NCI-H446 (cell line): ENCODE data around the gene FAM110A.
"Not testable (repeated sequence)": the region's sequence is repeated elsewhere in the genome, so short reads cannot be mapped to it uniquely, and the experiment has no call there.

Experiments
- DNase-seq, 2 experiments: peaks; one replicate each; lab custom pipeline; 2025; lab: John Stamatoyannopoulos, UW

FAM110A gene

DNA sequence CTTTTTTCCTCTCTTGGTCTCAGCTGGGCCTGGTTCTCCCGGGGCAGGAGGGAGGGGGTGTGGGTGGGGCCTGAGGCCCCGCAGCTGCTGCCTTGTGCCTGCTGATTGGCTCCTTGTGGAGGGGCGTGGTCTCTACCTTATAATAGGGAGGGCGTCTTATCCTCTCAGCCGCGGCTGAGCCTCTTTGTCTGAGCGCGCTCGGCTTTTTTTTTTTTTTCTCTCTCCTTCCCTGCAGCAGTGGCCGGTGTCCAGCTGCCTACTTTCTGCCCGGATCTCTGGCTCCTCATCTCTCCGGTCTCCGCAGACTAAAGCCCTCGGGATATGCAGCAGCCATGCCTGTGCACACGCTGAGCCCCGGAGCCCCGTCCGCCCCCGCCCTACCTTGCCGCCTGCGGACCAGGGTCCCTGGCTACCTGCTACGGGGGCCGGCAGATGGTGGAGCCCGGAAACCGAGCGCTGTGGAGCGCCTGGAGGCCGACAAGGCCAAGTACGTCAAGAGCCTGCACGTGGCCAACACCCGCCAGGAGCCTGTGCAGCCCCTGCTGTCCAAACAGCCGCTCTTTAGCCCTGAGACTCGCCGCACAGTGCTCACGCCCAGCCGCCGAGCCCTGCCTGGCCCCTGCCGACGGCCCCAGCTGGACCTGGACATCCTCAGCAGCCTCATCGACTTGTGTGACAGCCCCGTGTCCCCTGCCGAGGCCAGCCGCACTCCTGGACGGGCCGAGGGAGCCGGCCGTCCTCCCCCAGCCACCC, 11.1 kb downstream of the FAM110A start:
- peak; percentile 23 to 77 for DNase-seq

DNA sequence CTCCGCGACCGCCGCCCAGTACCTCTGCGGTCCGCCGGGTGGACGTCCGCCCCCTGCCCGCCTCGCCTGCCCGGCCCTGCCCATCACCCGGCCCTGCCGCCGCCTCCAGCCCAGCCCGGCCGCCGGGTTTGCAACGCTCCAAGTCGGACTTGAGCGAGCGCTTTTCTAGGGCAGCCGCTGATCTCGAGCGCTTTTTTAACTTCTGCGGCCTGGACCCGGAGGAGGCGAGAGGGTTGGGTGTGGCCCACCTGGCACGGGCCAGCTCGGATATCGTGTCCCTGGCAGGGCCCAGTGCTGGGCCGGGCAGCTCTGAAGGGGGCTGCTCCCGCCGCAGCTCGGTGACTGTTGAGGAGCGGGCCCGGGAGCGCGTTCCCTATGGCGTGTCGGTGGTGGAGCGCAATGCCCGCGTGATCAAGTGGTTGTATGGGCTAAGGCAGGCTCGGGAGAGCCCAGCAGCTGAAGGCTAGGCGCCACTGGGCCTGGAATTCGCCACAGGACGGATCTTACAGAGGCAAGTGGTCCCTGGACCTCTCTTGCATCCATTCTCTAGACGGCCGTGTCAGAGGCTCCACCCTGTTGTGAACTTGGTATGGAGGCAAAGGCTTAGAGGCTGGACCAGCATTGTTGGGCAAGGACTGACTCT, 11.8 kb downstream of the FAM110A start:
- DNase-seq: no peak

DNA sequence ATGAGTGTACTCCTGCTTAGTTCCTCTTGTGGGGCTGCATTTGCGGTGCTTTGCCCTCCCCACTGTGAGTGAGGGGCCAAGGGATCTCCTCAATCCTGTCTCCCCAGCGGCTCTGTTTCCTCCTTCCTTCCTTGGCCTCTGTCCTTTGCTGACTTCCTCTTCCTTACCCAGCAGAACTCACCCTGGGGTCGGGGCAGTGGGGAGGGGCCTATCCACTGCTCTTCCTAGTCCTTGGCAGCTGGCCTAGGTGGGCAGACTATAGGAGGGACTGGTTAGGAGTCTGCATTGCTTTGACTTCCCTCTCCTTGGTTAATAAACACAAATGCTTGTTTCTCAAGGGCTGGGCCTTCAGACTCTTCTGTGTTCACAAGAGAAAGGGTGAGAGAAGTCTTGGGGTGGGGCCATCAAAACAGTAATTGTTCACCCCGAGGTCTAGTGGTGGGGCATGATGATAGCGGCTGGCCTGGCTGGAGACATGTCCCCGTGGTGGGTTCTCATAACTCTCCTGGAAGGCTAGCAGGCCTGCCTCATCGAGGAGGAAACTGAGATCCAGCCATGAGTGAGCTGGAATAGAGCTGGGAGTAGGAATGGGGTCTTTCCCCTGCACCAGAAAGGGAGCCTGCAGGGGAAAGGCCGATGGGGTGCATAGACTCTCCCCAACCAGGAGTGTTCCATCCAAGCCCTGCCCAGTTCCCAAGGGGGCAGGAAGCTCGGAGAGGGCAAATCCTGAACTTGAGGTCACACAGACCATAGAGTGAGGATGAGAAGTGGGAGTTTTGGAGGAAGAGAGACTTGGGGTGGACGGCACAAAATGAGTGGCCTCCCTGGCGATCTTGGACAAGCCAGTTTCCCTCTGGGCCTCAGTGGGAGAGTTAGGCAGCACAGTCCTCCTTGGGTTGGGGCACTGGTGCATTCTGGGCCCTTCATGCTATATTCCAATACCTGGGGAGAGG, 12.7 kb downstream of the FAM110A start:
- no peak for DNase-seq

DNA sequence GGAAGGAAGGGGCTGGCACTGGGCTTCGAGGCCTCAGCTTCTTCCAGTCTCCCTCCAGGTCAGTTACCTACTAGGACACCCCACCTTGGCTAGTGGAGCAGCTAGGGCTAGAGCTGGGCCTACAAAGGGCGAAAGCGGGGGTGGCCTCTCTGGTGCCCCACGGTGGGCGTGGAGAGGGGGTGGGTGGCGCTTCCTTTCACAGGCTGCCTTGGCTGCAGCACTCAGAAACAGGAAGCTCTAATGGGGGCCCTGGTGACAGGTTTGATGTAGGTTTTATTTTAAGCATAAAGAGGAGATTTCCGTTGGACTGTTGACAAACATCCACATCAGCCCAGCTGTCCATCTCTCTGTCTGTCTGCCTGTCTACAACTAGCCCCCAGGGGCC, 13.4 kb downstream of the FAM110A start:
- DNase-seq: no peak

DNA sequence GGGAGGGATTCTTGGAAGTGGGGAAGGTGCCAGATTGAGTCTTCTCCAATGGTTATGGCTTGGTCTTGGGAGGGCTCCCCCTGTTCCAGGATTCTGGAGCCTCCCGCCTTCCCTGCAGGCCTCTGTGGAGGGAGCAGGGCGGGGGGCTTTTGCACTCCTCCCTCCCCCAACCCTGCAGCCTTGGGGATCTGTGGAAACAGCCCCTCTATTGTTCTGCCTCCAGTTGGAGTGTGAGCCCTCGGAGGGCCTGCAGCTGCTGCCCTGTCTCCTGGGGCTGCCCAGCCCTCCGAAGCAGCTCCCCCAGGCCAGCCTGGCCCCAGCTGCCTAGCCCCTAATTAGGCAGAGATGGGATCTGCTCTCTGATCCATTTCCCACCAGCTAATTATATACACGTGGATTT, 14.7 kb downstream of the FAM110A start:
- DNase-seq: no peak

DNA sequence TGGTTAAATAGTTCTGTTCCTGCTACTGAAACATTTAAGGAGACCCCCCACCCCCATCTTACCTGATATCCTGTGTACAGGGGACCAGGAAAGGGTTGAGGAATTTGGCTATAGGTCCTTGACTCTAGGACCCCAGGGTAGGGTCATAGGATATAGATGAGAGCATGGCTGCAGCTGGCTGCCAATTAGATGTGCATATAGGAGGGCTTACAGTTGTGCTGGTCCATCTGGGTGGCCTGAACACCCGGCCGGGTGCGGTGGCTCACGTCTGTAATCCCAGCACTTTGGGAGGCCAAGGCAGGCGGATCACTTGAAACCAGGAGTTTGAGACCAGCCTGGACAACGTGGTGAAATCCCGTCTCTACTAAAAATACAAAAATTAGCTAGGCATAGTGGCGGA, 15.2 kb downstream of the FAM110A start:
- not testable (repeated sequence) for DNase-seq

DNA sequence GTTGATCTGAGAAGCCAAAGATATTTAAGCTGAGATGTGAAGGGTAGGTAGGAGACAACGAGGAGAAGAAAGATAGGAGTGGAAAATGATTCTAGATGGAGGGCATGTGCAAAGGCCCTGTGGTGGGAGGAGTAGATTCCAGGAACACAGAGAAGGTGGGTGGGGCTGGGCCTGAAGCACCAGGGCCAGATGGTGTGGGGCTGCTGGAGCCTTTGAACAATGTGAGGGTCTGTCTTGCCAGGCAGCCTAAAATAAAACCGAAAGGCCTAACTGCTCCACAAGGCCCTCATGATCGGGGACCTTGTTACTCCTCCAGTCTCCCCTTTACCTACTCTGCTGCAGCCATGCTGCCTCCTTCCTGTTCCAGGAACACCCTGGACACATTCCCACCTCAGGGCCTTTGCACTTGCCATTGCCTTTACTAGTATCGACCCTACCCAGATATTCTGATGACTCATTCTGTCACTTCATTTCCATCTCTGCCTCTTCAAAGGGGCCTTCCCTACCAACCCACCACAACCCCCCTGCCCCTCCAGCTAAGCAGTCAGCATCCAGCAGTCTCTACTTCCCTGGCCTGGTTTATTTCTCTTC, 20.0 kb downstream of the FAM110A start:
- DNase-seq: no peak

DNA sequence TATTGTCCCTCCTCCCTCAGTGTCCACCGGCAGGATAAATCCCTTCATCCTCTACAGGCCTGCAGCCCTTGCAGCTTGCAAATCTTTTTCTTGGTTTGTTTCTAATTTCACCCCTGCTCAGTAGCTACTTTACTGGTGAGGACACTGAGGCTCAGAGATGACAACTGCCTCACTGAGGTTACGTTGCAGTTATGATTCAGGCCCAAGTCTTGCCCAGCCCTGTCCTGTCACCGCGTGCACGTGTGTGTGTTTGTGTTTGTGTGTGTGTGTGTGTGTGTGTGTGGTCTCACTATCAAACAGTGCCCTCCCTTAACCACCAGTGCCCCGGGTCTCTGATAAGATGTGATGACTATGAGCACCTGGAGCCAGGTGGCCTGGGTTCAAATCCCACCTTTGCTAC, 21.1 kb downstream of the FAM110A start:
- no peak for DNase-seq

DNA sequence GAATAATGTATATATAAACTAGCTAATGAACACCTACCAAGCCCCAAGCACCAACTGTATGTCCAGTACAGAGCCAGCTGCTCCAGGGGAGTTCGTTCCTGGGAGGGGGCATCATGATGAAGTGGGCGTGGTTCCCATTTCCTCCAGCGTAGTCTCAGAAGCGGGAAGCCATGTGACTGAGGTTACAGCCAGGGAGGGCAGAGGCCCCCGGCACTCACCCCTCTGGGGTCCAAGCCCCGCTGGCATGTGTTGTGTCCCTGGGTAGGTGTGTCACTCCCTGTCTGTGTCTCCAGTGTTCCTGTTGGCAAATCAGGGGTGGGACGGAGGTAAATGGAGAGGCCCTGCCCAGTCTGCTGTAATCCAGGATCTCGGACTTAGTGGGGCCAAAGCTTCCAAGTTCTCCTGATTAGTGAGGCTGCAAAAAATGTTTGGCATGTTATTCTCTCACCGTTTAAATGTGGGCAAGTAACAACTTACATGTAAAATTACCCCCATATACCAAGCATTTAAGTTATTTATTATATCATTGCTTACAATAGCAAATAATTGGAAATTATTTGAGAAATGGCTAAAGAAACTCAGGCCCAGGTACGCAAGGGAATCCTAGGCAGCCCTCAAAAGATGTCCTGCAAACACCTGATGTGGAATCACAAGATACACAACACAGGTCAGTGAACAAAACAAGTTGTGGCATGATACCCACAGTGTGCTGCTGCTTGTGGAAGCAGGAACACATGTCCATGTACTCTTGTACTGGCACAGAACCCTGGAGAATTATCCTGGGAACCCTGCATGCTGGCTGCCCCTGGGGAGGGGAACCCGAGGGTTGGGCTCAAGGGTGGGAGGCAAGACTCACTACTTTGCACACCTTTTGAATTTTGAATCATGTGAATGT, 22.2 kb downstream of the FAM110A start:
- no peak for DNase-seq

DNA sequence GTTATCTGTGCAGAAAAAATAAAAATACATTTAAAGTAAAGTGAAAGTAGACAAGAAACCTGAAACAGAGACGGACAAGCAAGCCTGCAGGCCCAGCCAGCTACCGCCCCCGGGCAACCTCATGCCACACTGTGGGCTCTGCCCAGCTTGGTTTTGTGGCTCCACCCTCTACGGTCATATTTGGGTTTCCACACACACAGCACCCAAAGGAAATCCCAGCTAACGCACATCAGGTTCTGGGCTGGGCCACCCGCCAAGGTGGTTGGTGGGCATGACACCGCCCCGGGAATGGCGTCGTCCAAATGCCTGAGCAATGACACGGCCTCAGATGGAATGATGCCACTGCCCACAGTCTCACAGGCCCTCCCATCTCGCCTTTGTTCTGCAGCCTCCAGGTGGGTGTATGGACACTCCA, 22.9 kb downstream of the FAM110A start:
- no peak for DNase-seq

DNA sequence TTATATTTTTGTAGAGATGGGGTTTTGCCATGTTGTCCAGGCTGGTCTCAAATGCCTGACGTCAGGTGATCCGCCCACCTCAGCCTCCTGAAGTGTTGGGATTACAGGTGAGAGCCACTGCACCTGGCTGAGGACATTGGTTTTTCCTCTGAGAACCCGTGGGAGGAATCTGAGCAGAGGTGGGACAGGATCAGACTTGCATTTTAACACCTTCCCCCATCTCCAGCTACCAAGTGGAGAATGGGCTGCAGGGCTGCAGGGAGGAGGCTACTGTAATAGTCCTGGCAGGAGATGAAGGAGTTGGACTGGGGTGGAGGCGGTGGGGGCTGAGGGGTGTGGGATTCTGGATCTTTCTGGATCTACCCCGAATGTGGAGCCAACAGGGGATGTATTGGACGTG, 24.5 kb downstream of the FAM110A start:
- DNase-seq: no peak

DNA sequence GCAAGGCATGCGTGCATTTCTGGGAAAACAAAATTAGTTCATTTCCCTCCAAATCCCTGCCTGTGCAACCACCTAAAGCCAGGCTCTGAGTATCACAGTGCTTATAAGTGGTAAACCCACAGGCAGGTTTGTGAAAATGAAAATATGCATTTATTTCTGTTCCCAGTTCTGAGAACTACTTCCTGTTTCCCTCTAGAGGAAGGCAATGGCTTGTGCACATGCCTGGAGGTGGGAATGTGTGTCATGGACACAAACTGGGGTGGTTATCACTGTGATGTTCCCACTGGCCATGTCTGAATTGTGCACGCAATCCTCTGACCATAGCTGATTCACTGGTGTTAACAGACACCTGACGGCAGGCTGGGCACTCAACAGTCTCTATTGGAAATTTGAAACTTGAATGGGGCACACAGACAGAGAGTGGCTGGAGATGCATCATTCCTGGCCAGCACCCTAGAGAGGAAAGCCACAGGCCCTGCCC, 26.3 kb downstream of the FAM110A start:
- no peak for DNase-seq

DNA sequence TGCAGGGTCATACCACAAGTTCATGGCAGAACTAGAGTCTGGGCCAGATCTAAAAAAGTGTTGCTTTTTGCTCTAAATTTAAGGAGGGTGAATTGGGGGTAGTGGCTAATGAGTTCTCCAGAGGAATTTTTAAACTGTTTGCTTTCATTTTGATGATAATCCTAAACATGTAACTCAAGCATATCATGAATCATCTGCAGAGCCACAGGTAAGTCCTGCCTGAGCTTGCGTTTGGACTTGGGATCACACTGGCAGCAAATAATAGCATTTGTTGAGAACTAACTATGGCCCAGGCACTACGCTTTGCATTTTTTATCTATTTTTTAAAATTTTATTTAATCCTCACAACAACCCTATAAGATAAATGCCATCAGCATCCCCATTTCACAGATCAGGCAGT, 27.4 kb downstream of the FAM110A start:
- no peak for DNase-seq

DNA sequence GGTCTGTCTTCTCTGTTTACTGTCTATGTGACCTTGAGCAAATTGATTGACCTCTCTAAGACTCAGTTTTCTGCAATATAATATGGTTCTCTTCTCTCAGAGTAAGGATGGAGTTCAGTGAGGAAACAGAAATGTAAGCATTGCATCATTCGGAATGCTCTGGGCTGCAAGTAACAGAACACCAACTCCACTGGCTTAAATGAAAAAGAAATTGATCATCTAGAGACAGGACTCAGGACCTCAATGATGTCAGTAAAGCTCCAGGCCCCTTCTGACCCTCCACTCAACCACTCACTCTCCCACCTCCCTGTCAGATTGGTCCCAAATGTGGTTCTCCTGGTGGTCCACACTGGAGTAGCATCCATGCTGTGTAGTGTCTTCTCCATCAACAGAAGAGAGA, 31.9 kb downstream of the FAM110A start:
- DNase-seq: no peak

DNA sequence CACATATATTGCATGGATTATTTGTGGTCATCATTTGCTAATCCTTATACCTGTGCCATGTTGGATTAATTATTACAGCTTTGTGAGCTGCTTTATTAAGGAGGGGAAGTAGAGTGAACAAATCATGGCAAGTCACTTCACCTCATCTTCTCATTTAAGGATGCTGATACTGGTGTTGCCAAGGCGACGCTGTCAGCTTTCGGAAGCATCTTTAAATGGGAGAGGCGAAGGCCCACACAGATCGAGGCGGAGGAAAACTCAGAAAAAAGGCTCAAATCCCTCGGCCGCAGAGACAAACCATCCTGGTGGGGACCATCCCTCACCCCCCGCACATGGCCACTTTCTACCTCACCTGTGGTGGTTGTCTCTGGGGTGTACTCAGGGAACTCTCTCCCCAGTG, 34.8 kb downstream of the FAM110A start:
- DNase-seq: no peak

DNA sequence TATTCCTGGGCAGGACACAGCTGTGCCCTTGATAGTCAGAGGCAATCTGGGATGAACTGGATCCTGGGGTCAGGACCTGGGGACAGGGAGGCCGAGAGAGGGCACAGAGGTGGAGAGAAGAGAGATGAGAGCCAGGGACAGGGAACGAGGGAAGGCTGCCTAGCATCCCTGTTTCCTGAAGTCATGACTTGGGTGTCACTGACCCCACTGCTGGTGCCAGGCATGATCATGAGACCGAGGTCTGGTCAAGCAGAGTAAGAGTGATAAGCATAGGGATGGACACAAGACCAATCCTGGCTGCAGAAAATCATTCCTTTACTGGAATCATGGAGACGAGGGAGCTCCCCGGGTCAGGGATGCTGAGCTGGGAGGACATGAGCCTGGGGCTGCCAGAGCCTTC, 36.1 kb downstream of the FAM110A start:
- no peak for DNase-seq

DNA sequence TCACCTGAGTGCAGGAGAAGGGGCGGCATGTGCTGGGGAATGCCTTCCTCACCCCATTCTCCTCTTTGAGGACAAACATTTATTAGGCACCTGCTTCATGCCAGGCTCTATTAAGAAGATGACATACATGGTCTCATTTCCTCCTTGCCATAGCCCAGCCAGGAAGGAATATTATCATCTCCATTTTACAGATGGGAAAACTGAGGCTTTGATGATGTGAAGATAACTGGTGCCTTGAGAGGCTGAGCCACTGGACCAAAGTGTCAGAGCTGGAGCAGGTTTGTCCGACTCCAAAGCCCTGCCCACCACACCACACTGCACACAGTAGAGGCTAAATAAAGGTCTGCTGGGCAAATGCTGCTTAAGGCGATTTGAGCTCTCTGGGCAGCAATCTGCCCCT, 37.2 kb downstream of the FAM110A start:
- no peak for DNase-seq

DNA sequence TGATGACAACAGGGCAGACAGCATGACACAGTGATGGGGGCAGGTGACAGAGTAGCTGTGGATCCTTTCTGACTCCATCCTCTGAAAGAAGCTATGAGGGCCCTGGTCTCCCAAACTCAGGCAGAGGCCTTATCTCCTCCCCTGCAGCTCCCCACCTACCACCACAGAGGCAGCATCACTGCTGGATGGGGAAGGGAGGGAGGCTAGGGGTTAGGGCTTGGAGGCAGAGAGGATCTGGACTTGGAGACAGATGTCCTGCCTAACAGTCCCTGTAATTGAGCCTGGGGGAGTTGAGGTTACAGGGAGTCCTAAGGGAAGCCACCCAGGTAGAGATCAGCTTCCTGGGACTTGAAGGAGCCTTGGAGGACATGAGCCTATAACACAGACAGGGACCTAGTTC, 37.9 kb downstream of the FAM110A start:
- no peak for DNase-seq

DNA sequence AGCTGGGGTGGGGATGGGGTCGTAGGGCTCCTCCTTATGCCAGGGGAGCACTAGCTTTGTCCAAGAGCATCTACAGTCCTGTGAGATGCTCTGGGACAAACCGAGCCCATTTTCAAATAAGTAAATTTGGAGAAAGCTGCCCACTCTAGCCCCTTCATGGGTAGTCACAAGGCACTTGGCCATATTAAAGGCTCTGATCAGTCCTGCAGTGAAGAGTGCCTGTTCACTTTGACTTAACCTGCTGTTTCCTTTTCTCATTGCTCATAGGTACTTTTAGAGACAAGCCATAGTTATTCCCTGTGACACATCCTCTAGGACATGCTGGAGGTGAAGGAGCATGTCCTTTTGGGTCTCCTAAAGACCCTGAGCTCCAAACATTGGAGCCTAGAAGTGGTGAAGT, 38.4 kb downstream of the FAM110A start:
- no peak for DNase-seq

DNA sequence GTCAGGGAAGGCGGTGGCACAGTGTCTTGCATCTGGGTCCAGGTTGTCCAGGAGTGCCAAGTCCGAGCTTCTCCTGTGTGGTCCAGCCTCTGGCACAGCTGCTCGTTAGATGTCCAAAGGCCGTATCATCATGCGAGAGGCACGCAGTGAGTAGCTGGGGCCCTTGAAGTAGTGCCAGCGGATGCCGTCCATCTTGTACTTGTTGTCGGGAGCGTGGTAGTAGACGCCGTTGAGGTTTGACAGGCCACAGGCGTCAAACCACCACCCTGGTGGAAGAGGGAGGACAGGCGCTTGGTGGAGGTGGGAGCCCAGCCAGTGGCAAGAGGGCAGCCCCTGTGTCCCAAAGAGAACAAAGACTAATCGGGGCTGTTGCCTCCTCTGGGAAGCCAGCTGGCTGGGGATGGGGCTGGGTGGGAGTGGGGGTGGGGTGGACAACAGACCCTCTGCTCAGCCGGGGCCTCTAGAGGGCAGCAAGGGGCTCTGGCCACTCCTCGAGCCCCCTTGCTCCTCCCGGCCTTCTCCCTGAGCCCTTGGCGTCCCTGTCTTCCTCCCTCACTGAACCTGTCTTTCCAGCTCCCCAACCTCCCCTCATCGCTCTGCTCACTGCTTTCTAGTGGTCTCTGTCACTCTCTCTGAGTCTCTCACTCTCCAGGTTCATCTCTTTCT, 39.5 kb downstream of the FAM110A start:
- no peak for DNase-seq
